HCEC 1CT (cell line): ENCODE measurements around the gene MAEL.
A peak's percentile ranks its signal among the peaks of the same experiment; 100 is the strongest.
"Not testable (repeated sequence)": the region's sequence is repeated elsewhere in the genome, so short reads cannot be mapped to it uniquely, and the experiment has no call there.

Experiments
- DNase-seq: peaks from one replicate; pipeline ENCODE4 v3.0.0-alpha.2; 2017

Gene MAEL

GRCh38 chr1:166980383-166980782, 8.7 kb upstream of the MAEL start:
- DNase-seq = no peak

GRCh38 chr1:166980818-166981217, 8.3 kb upstream of the MAEL start:
- DNase-seq = no peak

- no peak for DNase-seq
Measured at GRCh38 chr1:166981589-166981988, 7.5 kb upstream of the MAEL start.

- DNase-seq = no peak
Measured at GRCh38 chr1:166999075-166999474, 10.0 kb downstream of the MAEL start.

GRCh38 chr1:166999500-167000055, 10.5 kb downstream of the MAEL start:
- DNase-seq = no peak

GRCh38 chr1:167000546-167000945, 11.5 kb downstream of the MAEL start:
- no peak for DNase-seq

- DNase-seq = no peak
Measured at GRCh38 chr1:167002354-167002753, 13.3 kb downstream of the MAEL start.

- DNase-seq = no peak
Measured at GRCh38 chr1:167003711-167004110, 14.6 kb downstream of the MAEL start.

GRCh38 chr1:167011560-167012191, 22.6 kb downstream of the MAEL start:
- no peak for DNase-seq

- no peak for DNase-seq
Measured at GRCh38 chr1:167012570-167012969, 23.5 kb downstream of the MAEL start.

- no peak for DNase-seq
Measured at GRCh38 chr1:167013108-167013929, 24.2 kb downstream of the MAEL start.

- no peak for DNase-seq
Measured at GRCh38 chr1:167016100-167016750, 27.1 kb downstream of the MAEL start.

- no peak for DNase-seq
Measured at GRCh38 chr1:167022384-167022783, 33.3 kb downstream of the MAEL start.

- DNase-seq = not testable (repeated sequence)
Measured at GRCh38 chr1:167029553-167029952, 40.5 kb downstream of the MAEL start.

GRCh38 chr1:167033646-167034045, 44.6 kb downstream of the MAEL start:
- DNase-seq = no peak

GRCh38 chr1:167043752-167044488, 54.8 kb downstream of the MAEL start:
- DNase-seq = peak; percentile 20

- DNase-seq = no peak
Measured at GRCh38 chr1:167051907-167052306, 62.8 kb downstream of the MAEL start.

- DNase-seq = peak; percentile 9
Measured at GRCh38 chr1:167052389-167052788, 63.3 kb downstream of the MAEL start.

GRCh38 chr1:167054531-167054930, 65.5 kb downstream of the MAEL start:
- DNase-seq = no peak

GRCh38 chr1:167054946-167055630, 66.0 kb downstream of the MAEL start:
- DNase-seq = no peak

- DNase-seq = no peak
Measured at GRCh38 chr1:167056529-167057231, 67.6 kb downstream of the MAEL start.

- peak; percentile 32 for DNase-seq
Measured at GRCh38 chr1:167057241-167057688, 68.2 kb downstream of the MAEL start.
